ENCODE data around the gene PCDHGA4. TPM values are rescaled to one million over a fixed set of nuclear protein-coding genes. Genes with fewer than 3 reads are reported as not detected.
"Not testable (repeated sequence)": the region's sequence is repeated elsewhere in the genome, so short reads cannot be mapped to it uniquely, and the experiment has no call there.

PCDHGA4 gene
- total and polyA plus RNA-seq, 7 donors = 0.47 to 11.3 (median 5.6) TPM; not detected in 2

GRCh38 chr5:141373673-141374317 lies 19.0 kb downstream of the PCDHGA4 start, which contains the start of gene PCDHGA6:
PCDHGA6 (plus strand) TSS chr5:141373891; CDS start chr5:141374084, 193 bp downstream.
- no peak for DNase-seq
- peak within 1 kb of the TSS; percentile 7 to 30 (median 21) for H3K4me3 ChIP-seq
- H3K27ac ChIP-seq = no peak within 1 kb of the TSS
- H3K36me3 ChIP-seq = peaks cover 0 to 6% (median 0%) of the 10 kb centered on the region in 4 donors
- intact Hi-C loops (cut with DNase I) = no loop called here
- peaks cover 42 to 91% (median 74%) of the 10 kb centered on the region in 4 donors for H3K9me3 ChIP-seq
- TF ChIP-seq EP300 (IDR thresholded peaks at IDR 0.05) = no peak
- TF ChIP-seq, protein P1, sequence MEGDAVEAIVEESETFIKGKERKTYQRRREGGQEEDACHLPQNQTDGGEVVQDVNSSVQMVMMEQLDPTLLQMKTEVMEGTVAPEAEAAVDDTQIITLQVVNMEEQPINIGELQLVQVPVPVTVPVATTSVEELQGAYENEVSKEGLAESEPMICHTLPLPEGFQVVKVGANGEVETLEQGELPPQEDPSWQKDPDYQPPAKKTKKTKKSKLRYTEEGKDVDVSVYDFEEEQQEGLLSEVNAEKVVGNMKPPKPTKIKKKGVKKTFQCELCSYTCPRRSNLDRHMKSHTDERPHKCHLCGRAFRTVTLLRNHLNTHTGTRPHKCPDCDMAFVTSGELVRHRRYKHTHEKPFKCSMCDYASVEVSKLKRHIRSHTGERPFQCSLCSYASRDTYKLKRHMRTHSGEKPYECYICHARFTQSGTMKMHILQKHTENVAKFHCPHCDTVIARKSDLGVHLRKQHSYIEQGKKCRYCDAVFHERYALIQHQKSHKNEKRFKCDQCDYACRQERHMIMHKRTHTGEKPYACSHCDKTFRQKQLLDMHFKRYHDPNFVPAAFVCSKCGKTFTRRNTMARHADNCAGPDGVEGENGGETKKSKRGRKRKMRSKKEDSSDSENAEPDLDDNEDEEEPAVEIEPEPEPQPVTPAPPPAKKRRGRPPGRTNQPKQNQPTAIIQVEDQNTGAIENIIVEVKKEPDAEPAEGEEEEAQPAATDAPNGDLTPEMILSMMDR (IDR thresholded peaks at IDR 0.05) = no peak
- TF ChIP-seq POLR2A (IDR thresholded peaks at IDR 0.05) = no peak
- TF ChIP-seq POLR2AphosphoS5 (IDR thresholded peaks at IDR 0.05) = no peak
- 23 to 56% methylated on average over 27 of the region's 27 CpGs for WGBS, 2 donors
- no peaks in the 10 kb centered on the region for H3K27me3 ChIP-seq
- no peaks in the 10 kb centered on the region for H3K4me1 ChIP-seq

GRCh38 chr5:141374627-141375026 lies 19.8 kb downstream of the PCDHGA4 start:
- H3K4me3 ChIP-seq = no peak overlapping the region
- no peak for TF ChIP-seq POLR2AphosphoS5 (IDR thresholded peaks at IDR 0.05)
- 69 to 72% methylated on average over 14 of the region's 14 CpGs for WGBS, 2 donors

GRCh38 chr5:141375444-141376155 lies 20.8 kb downstream of the PCDHGA4 start:
- WGBS, 2 donors = 60 to 72% methylated on average over 42 to 43 of the region's 48 CpGs
- DNase-seq; H3K36me3 ChIP-seq; H3K4me1 ChIP-seq; H3K27me3 ChIP-seq; H3K27ac ChIP-seq; intact Hi-C loops (cut with DNase I); H3K4me3 ChIP-seq: not testable (repeated sequence)
- peaks cover 41 to 85% (median 67%) of the 10 kb centered on the region in 4 donors for H3K9me3 ChIP-seq

More at GRCh38 chr5:141374627-141375026, 19.8 kb downstream of the PCDHGA4 start:
- Histone ChIP-seq H3K27ac (no peak overlapping the region), H3K27me3 (no peaks in the 10 kb centered on the region), H3K9me3 (peaks cover 42 to 91% (median 72%) of the 10 kb centered on the region in 4 donors), H3K36me3 (peaks cover 0 to 6% (median 0%) of the 10 kb centered on the region in 4 donors), H3K4me1 (no peaks in the 10 kb centered on the region)
- no peak for DNase-seq
- intact Hi-C loops (cut with DNase I) = no loop called here

- TF ChIP-seq, protein P1 (IDR thresholded peaks at IDR 0.05) = no peak
- no peak for TF ChIP-seq POLR2AphosphoS5 (IDR thresholded peaks at IDR 0.05)
- TF ChIP-seq EP300 (IDR thresholded peaks at IDR 0.05) = no peak
- TF ChIP-seq POLR2A (IDR thresholded peaks at IDR 0.05) = no peak
- peak; percentile 30 for DNase-seq
- Histone ChIP-seq H3K9me3 (peaks cover 22 to 89% (median 66%) of the 10 kb centered on the region in 4 donors), H3K27ac (no peak within 1 kb of the TSS), H3K27me3 (peaks cover 0 to 9% (median 0%) of the 10 kb centered on the region in 3 donors), H3K4me1 (no peaks in the 10 kb centered on the region), H3K36me3 (peaks cover 0 to 6% (median 0%) of the 10 kb centered on the region in 4 donors), H3K4me3 (peak within 1 kb of the TSS in 1 of 4 donors; percentile 8)
- WGBS, 2 donors = 19 to 40% methylated on average over 37 of the region's 37 CpGs
- intact Hi-C loops (cut with DNase I) = no loop called here
Observed at GRCh38 chr5:141382469-141383294, 27.9 kb downstream of the PCDHGA4 start, which contains the start of gene PCDHGA7. PCDHGA7 (plus strand) TSS chr5:141382742; CDS start chr5:141382900, 158 bp downstream.

GRCh38 chr5:141383345-141383744 lies 28.5 kb downstream of the PCDHGA4 start:
- peaks cover 0 to 6% (median 0%) of the 10 kb centered on the region in 4 donors for H3K36me3 ChIP-seq
- H3K4me3 ChIP-seq = no peak overlapping the region
- peaks cover 24 to 86% (median 63%) of the 10 kb centered on the region in 4 donors for H3K9me3 ChIP-seq
- no peak for DNase-seq
- peaks cover 0 to 9% (median 0%) of the 10 kb centered on the region in 3 donors for H3K27me3 ChIP-seq
- no peak for TF ChIP-seq EP300 (IDR thresholded peaks at IDR 0.05)
- TF ChIP-seq POLR2AphosphoS5 (IDR thresholded peaks at IDR 0.05) = no peak
- TF ChIP-seq, protein P1 (IDR thresholded peaks at IDR 0.05) = no peak
- no peak for TF ChIP-seq POLR2A (IDR thresholded peaks at IDR 0.05)
- H3K4me1 ChIP-seq = no peaks in the 10 kb centered on the region
- H3K27ac ChIP-seq = no peak overlapping the region
- WGBS, 2 donors = 43 to 60% methylated on average over 21 of the region's 21 CpGs
- intact Hi-C loops (cut with DNase I) = no loop called here
